HCT116 (cell line): Measurements from ENCODE around the gene FERMT1. TPM values are rescaled to one million over a fixed set of nuclear protein-coding genes. Genes with fewer than 3 reads are reported as not detected.

Source experiments
- ATAC-seq: fragments of 200-7000 bp; cut with Tn5 transposase; 2 replicates; pipeline ENCODE4 v1.9.1; 2020; ENCODE audit warnings: mild to moderate bottlenecking, moderate library complexity
- BruUV-seq: library from RNA; stranded (reverse); fragments of 400-500 nt; replicated peaks from 2 replicates; lab custom pipeline; 2021; lab: Mats Ljungman, UMichigan
- CTCF ChIA-PET: fragments of 300-600 bp; sonication (Branson Sonifier 250); formaldehyde crosslinking; loops from one replicate; lab custom pipeline; 2021; ENCODE audit warnings: antibody characterized with exemption; lab: Charles Lee
- POLR2A ChIA-PET: fragments of 300-600, 350-600 bp; sonication (Branson Sonifier 250); formaldehyde crosslinking; loops from one replicate; lab custom pipeline; 2021; ENCODE audit warnings: antibody characterized with exemption; lab: Charles Lee
- RAD21 ChIA-PET, 2 experiments: fragments of 300-600 bp; sonication (Branson Sonifier 250); formaldehyde crosslinking; loops; one replicate each; lab custom pipeline; 2023; ENCODE audit warnings: low total read pairs in 2 of 2; ENCODE audit not compliant: uncharacterized antibody in 2 of 2, unreplicated experiment in 2 of 2, low non-redundant PET in 1 of 2; lab: Charles Lee
- DNase-seq: peaks from one replicate; pipeline ENCODE4 v3.0.0-alpha.2; 2010; ENCODE audit warnings: low read depth, low spot score
- H2AFZ ChIP-seq: fragments of 200-600 bp; shearing (Covaris generic), sonication (generic); 2 replicates; pipeline ENCODE4 v1.6.1; 2017; ENCODE audit warnings: low read depth, mixed run types, mixed read lengths, antibody characterized with exemption, low read length; ENCODE audit not compliant: poor library complexity, severe bottlenecking
- H3K27ac ChIP-seq: 2 replicates; pipeline ENCODE4 v1.5.1; 2012; ENCODE audit warnings: low read depth, low read length
- H3K27me3 ChIP-seq: fragments of 200-600 bp; sonication (generic); 2 replicates; pipeline ENCODE4 v1.6.1; 2016; ENCODE audit warnings: mixed run types, low read length, mixed read lengths; ENCODE audit not compliant: insufficient read depth
- H3K36me3 ChIP-seq, 2 experiments: fragments of 200-500 bp in 1 of 2; fragments of 200-600 bp in 1 of 2; sonication (Bioruptor generic) in 1 of 2; sonication (generic) in 1 of 2; 2 replicates each; pipeline versions ENCODE4 v1.5.1 to v1.6.1; 2014 to 2016; ENCODE audit warnings: low read length in 2 of 2, inconsistent platforms in 1 of 2, mixed read lengths in 1 of 2, mixed run types in 1 of 2; ENCODE audit not compliant: insufficient read depth in 2 of 2, control insufficient read depth in 1 of 2
- H3K4me1 ChIP-seq, 2 experiments: fragments of 200-600 bp in 1 of 2; sonication (generic) in 1 of 2; 2 replicates each; pipeline versions ENCODE4 v1.5.1 to v1.6.1; 2012 to 2017; ENCODE audit warnings: low read length in 2 of 2, inconsistent platforms in 1 of 2, mild to moderate bottlenecking in 1 of 2, mixed read lengths in 1 of 2, mixed run types in 1 of 2, moderate library complexity in 1 of 2; ENCODE audit not compliant: insufficient read depth in 2 of 2, control insufficient read depth in 1 of 2
- H3K4me2 ChIP-seq: fragments of 200-600 bp; sonication (generic); 2 replicates; pipeline ENCODE4 v1.6.1; 2017; ENCODE audit warnings: mixed run types, low read length, mixed read lengths
- H3K4me3 ChIP-seq, 2 experiments: fragments of 200-600 bp in 1 of 2; sonication (generic) in 1 of 2; replicated peaks in 1 of 2; 2 replicates each; pipeline ENCODE4 v1.5.1; 2011 to 2016; ENCODE audit warnings: low read length in 2 of 2, control low read depth in 1 of 2, low read depth in 1 of 2, mild to moderate bottlenecking in 1 of 2, mixed read lengths in 1 of 2, mixed run types in 1 of 2
- H3K79me2 ChIP-seq: fragments of 200-600 bp; sonication (generic); 2 replicates; pipeline ENCODE4 v1.6.1; 2017; ENCODE audit warnings: mild to moderate bottlenecking, mixed run types, low read length, moderate library complexity, mixed read lengths; ENCODE audit not compliant: insufficient read depth
- H3K9ac ChIP-seq: fragments of 200-600 bp; sonication (generic); 2 replicates; pipeline ENCODE4 v1.6.1; 2016; ENCODE audit warnings: low read length, mixed read lengths
- H3K9me2 ChIP-seq: fragments of 200-600 bp; sonication (generic), shearing (Covaris generic); 2 replicates; pipeline ENCODE4 v1.6.1; 2017; ENCODE audit warnings: mixed run types, mild to moderate bottlenecking, moderate library complexity; ENCODE audit not compliant: insufficient read depth
- H3K9me3 ChIP-seq, 2 experiments: fragments of 200-500 bp in 1 of 2; fragments of 200-600 bp in 1 of 2; sonication (Bioruptor generic) in 1 of 2; sonication (generic) in 1 of 2; 2 replicates each; pipeline ENCODE4 v1.6.1; 2014 to 2017; ENCODE audit warnings: low read length in 2 of 2, mixed read lengths in 2 of 2, inconsistent platforms in 1 of 2, low read depth in 1 of 2, mild to moderate bottlenecking in 1 of 2, mixed run types in 1 of 2, moderate library complexity in 1 of 2; ENCODE audit not compliant: control insufficient read depth in 1 of 2, insufficient read depth in 1 of 2
- H4K20me1 ChIP-seq: fragments of 200-600 bp; sonication (generic), shearing (Covaris generic); 2 replicates; pipeline ENCODE4 v1.6.1; 2017; ENCODE audit warnings: mixed run types, mild to moderate bottlenecking, moderate library complexity; ENCODE audit not compliant: insufficient read depth
- EGR1 ChIP-seq: IDR thresholded peaks from 2 replicates; pipeline ENCODE4 v1.6.1; 2012; ENCODE audit warnings: low read depth
- EZH2 ChIP-seq: fragments of 200-600 bp; sonication (generic); IDR thresholded peaks from 2 replicates; pipeline ENCODE4 v1.6.1; 2017; ENCODE audit warnings: antibody characterized with exemption, mixed run types
- FOSL1 ChIP-seq: IDR thresholded peaks from 2 replicates; pipeline ENCODE4 v1.6.1; 2012; ENCODE audit warnings: low read depth
- JUND ChIP-seq: IDR thresholded peaks from 2 replicates; pipeline ENCODE4 v1.6.1; 2012
- REST ChIP-seq: IDR thresholded peaks from 2 replicates; pipeline ENCODE4 v1.6.1; 2012; ENCODE audit warnings: low read depth
- SP1 ChIP-seq: IDR thresholded peaks from 2 replicates; pipeline ENCODE4 v1.6.1; 2012; ENCODE audit warnings: low read depth
- SRF ChIP-seq: IDR thresholded peaks from 2 replicates; pipeline ENCODE4 v1.6.1; 2012; ENCODE audit warnings: low read depth
- ZBTB33 ChIP-seq: IDR thresholded peaks from 2 replicates; pipeline ENCODE4 v1.6.1; 2011; ENCODE audit warnings: mild to moderate bottlenecking, low read length, moderate library complexity; ENCODE audit not compliant: insufficient replicate concordance; ENCODE audit errors: extremely low read depth
- ZNF274 ChIP-seq: fragments of 200-500 bp; sonication (Bioruptor generic); IDR thresholded peaks from 2 replicates; pipeline ENCODE4 v1.6.1; 2014; ENCODE audit warnings: mild to moderate bottlenecking, low read depth, low read length, inconsistent platforms
- intact Hi-C: fragments of 100-400 bp; cut with micrococcal nuclease; formaldehyde crosslinking; loops from 2 replicates; pipeline ENCODE4 v1.10.0; 2022
- total RNA-seq: library from RNA; stranded (reverse); gene quantifications from one replicate; pipeline ENCODE4 v1.2.1, GENCODE V29; 2021; ENCODE audit not compliant: unreplicated experiment

Gene FERMT1
- total RNA-seq, 1 experiment from 2014 or later, result 34.9 TPM

GRCh38 chr20:6081236-6081635 lies 41.6 kb downstream of the FERMT1 start (continued):
- TF ChIP-seq JUND, result no peak

- Histone ChIP-seq H3K27me3 (no peaks in the 10 kb centered on the region), H3K27ac (no peak overlapping the region), H3K9ac (no peak overlapping the region), H3K36me3 (peaks cover 21 to 22% of the 10 kb centered on the region in 2 experiments; a peak in 3 of 4 replicates), H3K9me3 (no peaks in the 10 kb centered on the region), H4K20me1 (no peaks in the 10 kb centered on the region), H3K9me2 (no peaks in the 10 kb centered on the region), H3K4me3 (no peak overlapping the region), H3K79me2 (no peaks in the 10 kb centered on the region), H3K4me2 (no peak overlapping the region), H2AFZ (no peak overlapping the region), H3K4me1 (no peaks in the 10 kb centered on the region)
- no peak for TF ChIP-seq EGR1
- no peak for TF ChIP-seq EZH2
- TF ChIP-seq SRF, result no peak
- no peak for TF ChIP-seq ZNF274
- no peak for TF ChIP-seq FOSL1
- TF ChIP-seq SP1, result no peak
- TF ChIP-seq ZBTB33, result no peak
- TF ChIP-seq REST, result no peak
- CTCF ChIA-PET, result interaction anchor here (0.7 to 2.2 kb wide), 2 partner anchors 46 to 550 kb away, joined by 3 to 17 read pairs; no protein-coding TSS in a partner anchor
- POLR2A ChIA-PET, result no interaction called here
- RAD21 ChIA-PET, result interaction anchor here in 1 of 2 experiments (0.7 kb wide), 1 partner anchor 107 kb away, joined by 4 read pairs; no protein-coding TSS in a partner anchor
- intact Hi-C loops, result no loop called here
- ATAC-seq (no peak), DNase-seq (no peak)
- BruUV-seq, result no TSS peak
These were observed 43.8 kb downstream of the FERMT1 start for GRCh38 chr20:6079016-6079415.
